Dermis microvascular lymphatic vessel endothelial cell (primary cell): ENCODE measurements around the gene TSFM. TPM values are rescaled to one million over a fixed set of nuclear protein-coding genes. Genes with fewer than 3 reads are reported as not detected.
"Not testable (repeated sequence)": the region's sequence is repeated elsewhere in the genome, so short reads cannot be mapped to it uniquely, and the experiment has no call there.

Experiments
- DNase-seq, 2 donors: peaks; one replicate each; pipeline versions ENCODE4 v3.0.0 to v3.0.0-alpha.2; 2010; ENCODE audit warnings: low read depth in 2 of 2
- total RNA-seq: library from RNA; depleted of rRNA; stranded (reverse); fragments of >200 nt; gene quantifications from 2 replicates; pipeline ENCODE4 v1.2.1, GENCODE V29; 2014

The TSFM gene
- total RNA-seq, 1 donor from 2014 or later: 18.5 TPM

DNA sequence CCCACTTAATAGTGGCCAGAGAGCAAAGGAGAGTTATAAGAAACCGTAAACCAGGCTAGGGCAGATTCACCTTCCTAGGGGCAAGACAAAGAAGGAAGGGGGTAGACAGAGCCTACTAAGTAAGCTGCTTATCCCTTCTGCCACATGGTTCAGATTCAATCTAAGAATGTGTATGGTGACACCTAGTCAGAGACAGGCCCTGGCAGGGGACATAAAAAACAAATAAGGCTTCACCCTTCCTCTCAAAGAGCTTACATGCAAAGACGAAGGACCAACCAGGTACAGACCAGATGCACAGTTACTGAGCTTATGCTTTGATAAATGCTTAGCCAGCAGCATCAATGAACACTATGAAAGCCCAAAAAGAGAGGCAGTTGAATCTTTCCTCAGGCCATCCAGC lies 20.1 kb upstream of the TSFM start:
- no peak for DNase-seq

DNA sequence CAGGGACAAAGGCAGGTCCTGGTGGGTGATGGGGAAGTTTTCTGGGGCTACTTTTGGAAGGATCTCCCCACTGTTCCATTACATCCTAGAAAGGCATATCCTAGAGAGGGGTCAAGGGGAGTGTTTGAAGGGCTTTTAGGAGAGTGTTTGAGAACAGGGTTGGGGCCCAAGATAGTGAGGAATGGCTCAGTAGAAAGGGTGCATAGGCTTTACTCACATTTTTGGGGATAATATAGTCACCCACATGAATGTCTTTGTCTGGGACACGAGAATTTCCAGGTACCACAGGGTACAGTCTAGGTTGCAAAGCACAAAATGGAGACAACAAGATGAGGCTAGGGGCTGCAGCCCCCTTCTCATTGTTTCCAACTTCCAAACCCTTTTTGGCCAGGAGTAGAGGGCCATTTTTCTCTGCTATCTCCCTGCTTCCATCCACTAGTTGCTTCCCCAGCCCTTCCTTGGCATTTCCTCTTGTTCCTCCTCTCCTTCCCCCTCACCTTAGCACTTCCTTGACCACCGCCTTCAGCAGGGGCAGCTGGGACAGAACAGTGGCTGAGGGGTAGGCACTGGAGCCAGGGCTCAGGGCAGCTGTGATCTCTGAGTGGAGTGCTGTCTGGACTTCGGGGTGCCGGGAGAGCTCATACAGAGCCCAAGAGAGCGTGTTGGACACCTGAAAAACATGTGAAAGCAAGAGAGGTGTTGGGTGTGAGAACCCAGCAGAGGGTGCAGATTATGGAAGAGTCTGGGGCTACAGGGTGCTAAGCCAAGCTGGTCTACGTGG lies 18.5 kb upstream of the TSFM start:
- no peak for DNase-seq

DNA sequence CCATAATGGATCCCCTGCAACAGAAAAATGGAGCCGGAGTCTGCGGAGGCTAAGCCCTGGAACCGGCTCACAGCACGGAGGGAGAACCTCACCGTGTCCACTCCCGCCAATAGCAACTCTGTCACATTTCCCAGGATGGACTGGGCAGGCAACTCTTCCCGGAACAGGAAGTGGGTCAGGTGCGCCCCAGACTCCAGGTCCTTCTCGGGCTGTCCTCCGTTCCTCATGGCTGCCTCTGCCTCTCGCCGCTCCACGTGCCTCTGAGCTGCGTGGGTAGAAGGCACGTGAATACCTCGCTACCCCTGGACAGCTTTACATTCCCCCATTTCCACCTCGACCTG lies 18.0 kb upstream of the TSFM start:
- no peak for DNase-seq

DNA sequence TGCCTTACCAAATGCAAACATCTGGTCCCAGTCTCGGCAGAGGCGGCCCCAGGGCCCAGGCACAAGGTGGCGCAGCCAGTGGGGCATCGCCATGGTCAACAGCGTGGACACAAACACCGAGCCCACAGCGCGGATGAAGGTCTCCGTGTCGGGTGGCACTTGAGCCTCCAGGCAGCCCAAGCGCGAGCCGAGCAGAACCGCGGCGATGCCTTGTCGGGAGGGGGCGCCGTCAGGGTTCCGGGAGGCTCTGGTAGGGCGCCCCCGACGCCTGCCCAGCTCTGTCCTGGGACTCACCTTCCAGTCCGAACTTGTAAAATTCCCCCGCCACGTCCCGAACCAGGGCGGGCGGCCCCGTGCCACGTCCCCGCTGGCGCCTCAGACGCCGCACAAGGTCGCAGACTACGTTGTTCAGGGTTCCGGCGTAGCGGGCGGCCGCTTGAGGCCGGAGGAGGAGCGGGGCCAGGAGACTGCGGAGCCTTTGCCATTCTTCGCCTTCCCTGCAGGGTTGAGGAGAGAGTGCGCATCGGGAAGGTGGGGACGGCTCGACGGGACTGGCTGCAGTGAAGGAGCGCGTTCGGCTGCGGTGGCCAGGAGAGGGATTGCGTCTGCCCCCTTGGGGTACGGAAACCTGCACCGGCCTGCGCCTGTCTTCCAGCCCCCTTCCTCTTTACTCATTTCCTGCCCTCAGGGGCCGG lies 17.4 kb upstream of the TSFM start:
- peak in 1 of 2 donors; percentile 42 for DNase-seq

DNA sequence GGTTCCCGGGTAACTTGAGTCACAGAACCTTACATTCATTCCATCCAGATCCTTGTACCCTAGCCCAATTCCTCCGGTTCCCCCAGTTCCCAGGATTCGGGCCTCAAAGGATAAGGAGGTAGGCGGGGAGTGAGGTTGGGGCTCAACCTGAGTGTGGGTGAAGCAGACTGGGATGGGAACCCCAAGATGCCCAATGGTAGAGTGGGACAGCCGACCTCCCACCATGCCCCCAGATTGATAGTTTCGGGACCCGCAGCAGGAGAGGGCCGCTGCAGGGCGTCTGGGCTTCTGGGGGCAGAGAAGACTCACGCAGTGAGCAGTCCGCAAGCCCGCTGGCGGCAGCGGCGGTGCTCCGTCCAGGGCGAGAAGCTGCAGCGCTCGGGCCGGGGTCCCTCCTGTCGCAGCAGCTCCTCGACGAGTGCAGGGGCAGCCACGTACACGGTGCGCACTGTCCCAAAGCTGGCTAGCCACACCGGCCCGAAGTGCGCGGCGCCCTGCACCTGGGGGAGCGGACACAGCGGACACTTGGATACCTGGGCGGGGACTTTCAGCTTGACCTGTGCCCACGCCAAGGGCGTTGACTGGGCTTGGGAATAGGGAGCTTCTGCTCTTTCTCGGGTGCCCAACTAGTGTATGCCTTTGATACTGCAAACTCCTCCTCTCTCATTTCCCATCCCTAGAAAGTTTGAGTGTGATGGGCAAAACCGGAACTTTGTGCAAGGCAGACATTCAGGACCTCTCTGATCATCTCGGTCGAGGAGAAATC lies 16.7 kb upstream of the TSFM start:
- no peak for DNase-seq

DNA sequence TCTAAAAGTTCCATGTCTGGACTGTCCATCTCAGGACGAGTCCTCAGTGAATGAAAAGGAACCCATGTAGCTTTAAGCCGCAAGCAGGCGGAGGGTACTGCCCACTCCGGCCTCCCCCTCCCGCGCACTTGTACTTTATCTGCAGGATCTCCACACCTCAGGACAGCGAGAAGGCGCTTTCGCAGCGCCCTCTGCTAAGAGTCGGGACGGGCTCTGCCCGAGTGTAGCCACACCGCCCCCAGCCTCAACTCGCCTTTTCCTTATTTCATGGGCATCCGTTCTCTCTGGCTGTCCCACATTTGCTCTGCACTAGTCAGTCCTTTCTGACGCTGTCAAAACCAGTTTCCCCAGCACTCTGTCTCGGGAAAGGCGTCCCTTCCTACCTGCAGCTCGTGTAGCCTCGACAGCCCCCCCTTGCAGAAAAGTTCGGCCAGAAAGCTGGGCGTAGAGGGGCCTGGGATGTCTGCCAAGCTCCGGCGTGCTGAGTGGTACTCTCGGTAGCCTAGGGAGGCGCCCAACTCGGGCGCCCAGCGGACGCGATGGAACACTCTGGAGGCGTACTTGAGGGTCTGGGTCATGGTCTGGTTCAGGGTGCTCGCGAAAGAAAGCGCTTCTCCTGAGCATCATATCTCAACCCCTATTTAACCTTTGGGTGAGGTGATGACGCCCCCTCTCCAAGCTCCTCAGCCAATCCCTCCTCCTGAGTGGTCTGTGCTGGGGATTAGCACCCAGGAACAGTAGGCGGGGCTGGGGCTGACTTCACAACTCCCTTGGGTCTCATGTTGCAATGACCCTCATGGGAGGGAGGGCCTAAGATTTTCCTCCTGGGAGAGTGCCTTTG lies 15.9 kb upstream of the TSFM start, which contains the start of gene CYP27B1:
Gene CYP27B1 (minus strand): TSS at position 615 of the 841 bp plus-strand sequence. CDS start 37 bp downstream, at position 578.
- no peak for DNase-seq

DNA sequence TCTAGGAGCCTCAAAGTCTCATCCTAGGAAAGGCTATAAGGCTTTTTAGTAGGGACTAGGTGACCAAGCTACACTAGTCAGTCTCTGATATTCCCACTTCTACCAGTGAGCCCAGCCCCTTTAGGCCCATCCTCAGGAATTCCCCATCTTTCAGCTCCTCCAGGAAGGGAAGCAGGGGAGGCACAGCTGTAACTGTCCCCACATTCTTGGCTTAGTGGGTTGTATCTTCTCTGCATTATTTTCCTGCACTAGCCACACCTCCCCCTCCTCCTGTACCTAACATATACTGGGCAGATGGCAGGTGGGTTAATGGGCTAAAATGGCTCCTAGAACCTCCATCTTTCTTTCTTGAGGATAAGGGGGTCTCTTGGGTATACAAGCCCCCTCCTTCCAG lies 15.3 kb upstream of the TSFM start:
- DNase-seq: no peak

DNA sequence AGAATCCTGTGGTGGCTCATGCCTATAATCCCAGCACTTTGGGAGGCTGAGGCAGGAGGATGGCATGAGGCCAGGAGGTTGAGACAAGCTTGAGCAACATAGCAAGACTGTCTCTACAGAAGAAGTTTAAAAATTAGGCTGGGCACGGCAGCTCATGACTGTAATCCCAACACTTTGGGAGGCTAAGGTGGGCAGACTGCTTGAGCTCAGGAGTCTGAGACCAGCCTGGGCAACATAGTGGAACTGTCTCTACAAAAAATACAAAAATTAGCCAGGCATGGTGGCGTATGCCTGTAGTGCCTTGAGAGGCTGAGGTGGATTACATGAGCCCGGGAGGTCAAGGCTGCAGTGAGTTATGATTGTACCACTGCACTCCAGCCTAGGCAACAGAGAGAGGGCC lies 14.7 kb upstream of the TSFM start:
- no peak for DNase-seq

DNA sequence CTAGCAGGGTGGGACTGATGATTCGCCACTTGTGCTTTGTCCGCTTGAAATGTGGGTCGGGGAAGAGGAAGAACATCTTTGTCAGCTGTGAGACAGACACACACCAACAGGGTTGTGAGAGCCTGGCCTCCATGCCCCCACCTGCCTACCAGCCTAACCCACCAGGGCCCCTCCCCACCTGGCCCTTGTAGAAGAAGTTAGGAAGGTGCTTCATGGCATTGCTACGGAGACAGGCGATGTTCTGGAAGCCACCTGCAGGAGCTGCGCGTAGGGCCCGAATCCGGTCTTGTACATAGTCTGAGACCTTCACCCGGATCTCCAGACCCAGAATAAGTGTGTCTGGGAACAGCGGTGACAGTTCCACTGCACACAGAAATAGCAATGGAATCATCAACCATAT lies 13.0 kb upstream of the TSFM start:
- no peak for DNase-seq

DNA sequence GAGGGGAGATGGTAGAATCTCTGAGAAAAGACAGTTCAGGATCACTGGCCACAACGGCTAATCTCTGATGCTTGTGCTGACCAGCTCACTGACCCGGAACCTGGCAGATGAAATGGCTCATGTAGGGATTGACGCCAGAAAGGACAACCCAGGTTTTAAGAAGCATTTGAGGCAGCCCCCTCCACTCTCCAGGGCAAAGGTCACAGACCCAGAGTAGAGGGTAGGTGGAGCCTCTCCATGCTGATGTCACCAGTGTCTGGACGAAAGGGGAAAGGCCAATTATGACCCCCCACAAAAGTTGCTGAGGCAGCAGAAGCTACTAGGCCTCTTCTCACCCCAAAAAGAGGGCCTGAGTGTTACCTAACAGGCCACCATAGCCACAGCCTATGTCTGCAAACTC lies 11.9 kb upstream of the TSFM start:
- no peak for DNase-seq

DNA sequence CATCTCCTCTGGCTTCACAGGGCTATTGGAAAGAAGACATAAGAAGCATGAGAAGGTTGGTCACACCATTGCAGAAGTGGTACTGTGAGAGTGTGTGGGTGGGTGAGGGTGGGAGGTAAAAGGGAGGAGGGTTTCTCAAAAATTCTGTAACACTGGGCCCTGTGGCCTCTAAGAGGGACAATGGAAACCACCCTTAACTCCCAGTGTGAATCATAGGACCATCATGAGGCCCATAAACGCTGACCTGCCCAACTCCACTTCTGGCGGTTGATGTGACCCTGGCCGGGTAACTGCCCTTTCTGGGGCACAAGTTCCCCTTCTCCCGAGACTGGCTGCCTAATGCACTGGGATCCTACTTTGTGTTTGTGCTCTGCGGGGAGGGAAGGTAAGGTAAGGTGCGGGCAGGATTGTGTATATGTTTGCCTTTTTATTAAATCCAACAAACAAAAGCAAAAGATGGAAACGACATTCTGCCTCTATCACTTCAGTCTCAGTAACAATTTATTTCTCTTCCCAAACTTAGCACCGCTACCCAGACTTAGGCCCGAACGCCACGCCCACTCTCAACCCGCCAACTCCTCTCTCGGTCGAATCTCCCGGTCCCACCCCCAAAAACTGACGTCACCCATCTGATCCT lies 11.2 kb upstream of the TSFM start:
- peak; percentile 75 to 91 for DNase-seq

DNA sequence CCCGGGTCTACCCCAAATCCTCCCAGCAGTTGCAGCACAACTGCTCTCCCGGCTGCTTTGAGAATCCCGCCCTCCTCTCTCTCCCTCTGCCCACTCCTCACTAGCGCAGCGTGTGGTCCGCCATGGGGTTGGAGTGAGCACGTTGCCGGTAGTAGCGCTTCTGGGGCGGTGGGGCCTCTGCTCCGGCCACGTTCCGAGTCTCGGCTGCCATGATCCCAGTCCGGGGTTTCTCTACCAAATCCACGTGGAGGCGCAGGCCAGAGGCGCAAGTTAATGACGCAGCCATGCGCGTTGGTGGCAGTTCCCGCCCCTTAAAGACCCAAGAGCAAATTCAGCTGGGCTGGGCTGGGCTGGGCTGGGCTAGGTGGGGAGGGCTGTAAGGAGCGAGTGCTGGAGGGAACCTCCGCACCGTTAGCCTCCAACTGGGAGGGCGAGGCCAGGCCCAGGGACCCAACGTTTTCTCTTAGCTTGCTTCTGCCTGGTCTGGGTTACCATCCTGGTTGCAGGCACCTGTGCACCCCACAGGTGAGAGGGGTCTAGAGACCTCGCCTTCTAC lies 10.6 kb upstream of the TSFM start, which contains the start of gene METTL1:
Gene METTL1 (minus strand): TSS at position 233 of the 556 bp plus-strand sequence. CDS start 22 bp downstream, at position 211.
- peak; percentile 93 to 98 for DNase-seq

DNA sequence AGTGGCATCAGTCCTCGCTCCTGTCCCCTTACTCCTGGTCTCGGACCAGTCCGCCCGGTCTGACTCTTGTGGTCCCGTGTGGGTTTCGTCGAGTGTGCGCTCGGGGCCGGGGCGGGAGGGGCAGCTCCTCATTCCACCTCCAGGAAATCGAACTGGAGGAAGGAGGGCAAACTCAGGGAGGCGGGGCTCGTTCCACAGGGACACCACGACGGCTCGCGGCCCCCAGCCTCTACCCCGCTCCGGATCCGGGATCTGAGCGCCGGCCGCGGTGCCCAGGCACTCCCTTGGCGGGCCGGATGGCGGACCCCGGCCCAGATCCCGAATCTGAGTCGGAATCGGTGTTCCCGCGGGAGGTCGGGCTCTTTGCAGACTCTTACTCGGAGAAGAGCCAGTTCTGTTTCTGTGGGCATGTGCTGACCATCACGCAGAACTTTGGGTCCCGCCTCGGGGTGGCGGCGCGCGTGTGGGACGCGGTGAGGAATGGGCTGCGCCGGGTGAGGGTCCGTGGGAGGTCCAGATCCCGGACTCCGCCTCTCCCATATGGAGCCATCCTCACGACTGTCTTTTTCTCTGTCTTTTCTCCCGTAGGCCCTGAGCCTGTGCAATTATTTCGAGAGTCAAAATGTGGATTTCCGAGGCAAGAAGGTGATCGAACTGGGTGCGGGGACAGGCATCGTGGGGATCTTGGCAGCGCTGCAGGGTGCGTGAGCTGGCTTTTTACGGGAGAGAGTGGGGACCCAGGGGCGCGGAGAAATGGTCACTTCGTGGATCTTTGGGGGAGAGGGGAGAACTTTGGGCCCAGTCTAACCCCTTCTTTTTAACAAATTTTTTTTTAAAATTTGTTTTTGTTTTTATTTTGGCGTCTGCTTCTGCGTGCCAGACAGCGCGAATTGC lies 9.9 kb upstream of the TSFM start, which contains the start of gene EEF1AKMT3:
Gene EEF1AKMT3 (plus strand): TSS at position 186 of the 894 bp plus-strand sequence. CDS start 111 bp downstream, at position 297.
- peak in 1 of 2 donors; percentile 67 for DNase-seq

DNA sequence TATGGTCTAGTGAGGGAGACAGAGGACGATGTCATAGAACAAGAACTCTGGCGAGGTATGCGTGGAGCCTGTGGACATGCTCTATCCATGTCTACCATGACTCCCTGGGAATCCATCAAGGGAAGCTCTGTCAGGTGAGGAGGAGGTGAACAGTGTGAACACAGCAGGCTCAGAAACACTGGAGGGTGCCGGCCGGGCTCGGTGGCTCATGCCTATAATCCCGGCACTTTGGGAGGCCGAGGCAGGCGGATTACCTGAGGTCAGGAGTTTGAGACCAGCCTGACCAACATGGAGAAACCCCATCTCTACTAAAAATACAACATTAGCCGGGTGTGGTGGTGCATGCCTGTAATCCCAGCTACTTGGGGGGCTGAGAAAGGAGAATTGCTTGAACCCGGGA lies 8.0 kb upstream of the TSFM start:
- not testable (repeated sequence) for DNase-seq

DNA sequence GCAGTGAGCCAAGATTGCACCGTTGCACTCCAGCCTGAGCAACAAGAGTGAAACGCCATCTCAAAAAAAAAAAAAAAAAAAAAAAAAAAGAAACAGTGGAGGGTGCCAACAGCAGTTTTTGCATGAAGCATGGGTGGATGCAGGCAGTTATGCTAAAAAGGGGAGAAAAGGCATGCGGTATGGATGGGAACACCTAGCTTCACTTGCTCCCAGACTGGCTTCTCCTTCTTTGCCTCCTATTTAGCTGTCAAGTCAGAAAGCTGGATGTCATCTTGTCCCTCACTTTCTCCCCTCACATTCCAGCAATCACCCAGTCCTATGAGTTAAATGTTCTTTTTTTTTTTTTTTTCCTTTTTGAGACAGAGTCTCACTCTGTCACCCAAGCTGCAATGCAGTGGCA lies 7.5 kb upstream of the TSFM start:
- no peak for DNase-seq

DNA sequence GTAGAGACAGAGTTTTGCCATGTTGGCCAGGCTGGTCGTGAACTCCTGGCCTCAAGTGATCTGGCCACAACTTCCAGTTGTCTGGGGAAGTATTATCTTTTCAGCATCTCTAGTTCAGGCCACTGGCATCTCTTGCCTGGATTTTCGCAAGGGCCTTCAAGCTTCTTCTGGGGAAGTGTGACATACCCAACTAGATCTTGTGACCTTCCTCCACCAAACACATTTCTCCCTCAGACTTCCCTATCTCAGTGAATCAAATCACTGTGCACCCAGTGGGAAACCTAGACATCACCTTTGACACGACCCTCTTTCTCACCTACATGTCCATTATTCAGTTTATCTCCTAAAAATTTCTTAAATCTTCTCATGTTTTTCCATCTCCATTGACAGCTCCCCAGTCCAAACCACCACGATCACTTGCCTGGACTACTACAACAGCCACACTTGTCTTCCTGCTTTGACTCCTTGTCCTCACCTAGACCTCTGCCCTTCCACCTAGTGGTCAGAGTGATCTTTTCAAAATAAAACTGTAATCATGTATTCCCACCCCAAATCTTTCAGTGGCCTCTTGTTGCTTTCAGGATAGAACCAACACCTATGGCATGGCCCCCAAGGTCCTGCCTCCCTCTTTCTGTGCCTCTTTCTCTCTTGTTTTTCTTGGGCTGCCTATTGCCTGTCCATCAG lies 6.9 kb upstream of the TSFM start:
- DNase-seq: no peak

DNA sequence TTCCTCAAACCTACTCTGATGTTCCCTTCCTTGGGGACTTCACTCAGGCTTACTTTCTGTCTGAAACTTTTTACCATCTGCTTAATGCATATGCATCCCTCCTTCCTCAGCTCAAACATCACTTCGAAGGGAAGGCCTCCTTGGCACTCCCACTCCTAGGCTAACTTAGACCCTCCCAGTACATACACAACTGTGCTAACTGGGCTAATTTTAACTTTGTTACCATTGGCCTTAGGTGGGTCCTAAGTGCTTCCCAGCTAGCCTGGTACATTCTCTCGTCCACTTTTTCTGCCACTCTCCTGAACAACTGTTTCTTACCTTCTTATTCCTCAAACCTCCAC lies 6.4 kb upstream of the TSFM start:
- no peak for DNase-seq

DNA sequence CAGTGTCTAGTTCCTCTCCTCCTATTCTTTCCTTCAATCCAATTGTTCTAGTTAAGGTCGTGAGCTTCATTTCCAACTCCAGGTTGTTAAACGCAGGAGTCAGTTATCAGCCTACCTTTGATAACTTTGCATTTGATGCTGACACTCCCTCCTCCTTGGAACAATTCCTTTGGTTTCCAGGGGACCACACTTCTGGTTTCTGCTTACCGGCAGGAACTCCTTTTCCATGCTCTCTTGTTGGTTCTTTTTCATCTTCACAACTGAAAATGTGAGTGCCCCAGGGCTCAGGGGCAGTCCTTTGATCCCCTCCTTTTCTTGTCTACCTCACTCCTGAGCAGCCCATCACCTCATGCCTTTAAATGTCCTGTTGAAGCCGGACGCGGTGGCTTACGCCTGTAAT lies 5.2 kb upstream of the TSFM start:
- no peak for DNase-seq

DNA sequence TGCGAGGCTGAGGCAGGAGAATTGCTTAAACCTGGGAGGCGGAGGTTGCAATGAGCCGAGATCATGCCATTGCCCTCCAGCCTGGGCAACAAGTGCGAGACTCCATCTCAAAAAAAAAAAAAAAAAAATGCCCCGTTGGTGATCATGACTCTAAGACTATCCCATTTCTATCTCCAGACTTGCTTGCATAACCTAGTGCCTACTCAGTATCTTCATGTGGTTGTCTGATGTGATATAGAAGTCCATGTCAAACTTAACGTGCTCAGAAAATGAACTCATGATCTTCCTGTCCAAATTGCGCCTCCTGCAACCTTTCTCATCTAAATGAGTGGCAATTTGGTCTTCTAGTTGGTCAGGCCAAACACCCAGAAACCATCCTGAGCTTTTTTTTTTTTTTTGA lies 4.7 kb upstream of the TSFM start:
- no peak for DNase-seq
